Activated T-helper 17 cell treated with anti-CD3 and anti-CD28 coated beads, Interleukin-2, amount 50 U/mL, for 72 hours (primary cell): ENCODE results near the gene EMP1. TPM values are rescaled to one million over a fixed set of nuclear protein-coding genes. Genes with fewer than 3 reads are reported as not detected.

Source experiments
- ATAC-seq: fragments of 150-1000 bp; cut with Tn5 transposase; replicated peaks from 2 replicates; pipeline ENCODE4 v1.10.0; 2021; ENCODE audit warnings: mild to moderate bottlenecking, moderate library complexity
- H3K27ac Mint-ChIP-seq: one replicate; pipeline ENCODE4 v1.8.0; 2022; ENCODE audit warnings: mixed read lengths
- H3K27me3 Mint-ChIP-seq: one replicate; pipeline ENCODE4 v1.8.0; 2022; ENCODE audit warnings: mixed read lengths
- H3K36me3 Mint-ChIP-seq: one replicate; pipeline ENCODE4 v1.8.0; 2022; ENCODE audit warnings: low read depth, mild to moderate bottlenecking, mixed read lengths
- H3K4me1 Mint-ChIP-seq: one replicate; pipeline ENCODE4 v1.8.0; 2022; ENCODE audit warnings: mixed read lengths
- H3K4me3 Mint-ChIP-seq: one replicate; pipeline ENCODE4 v1.8.0; 2022; ENCODE audit warnings: mild to moderate bottlenecking, mixed read lengths
- H3K9me3 Mint-ChIP-seq: one replicate; pipeline ENCODE4 v1.8.0; 2022; ENCODE audit warnings: mixed read lengths
- total RNA-seq, 2 donors: library from RNA; stranded (reverse); gene quantifications; one replicate each; pipeline ENCODE4 v1.2.3, GENCODE V29; 2022

Gene EMP1
- total RNA-seq, 2 donors from 2014 or later: 36.7 to 60.2 TPM

DNA sequence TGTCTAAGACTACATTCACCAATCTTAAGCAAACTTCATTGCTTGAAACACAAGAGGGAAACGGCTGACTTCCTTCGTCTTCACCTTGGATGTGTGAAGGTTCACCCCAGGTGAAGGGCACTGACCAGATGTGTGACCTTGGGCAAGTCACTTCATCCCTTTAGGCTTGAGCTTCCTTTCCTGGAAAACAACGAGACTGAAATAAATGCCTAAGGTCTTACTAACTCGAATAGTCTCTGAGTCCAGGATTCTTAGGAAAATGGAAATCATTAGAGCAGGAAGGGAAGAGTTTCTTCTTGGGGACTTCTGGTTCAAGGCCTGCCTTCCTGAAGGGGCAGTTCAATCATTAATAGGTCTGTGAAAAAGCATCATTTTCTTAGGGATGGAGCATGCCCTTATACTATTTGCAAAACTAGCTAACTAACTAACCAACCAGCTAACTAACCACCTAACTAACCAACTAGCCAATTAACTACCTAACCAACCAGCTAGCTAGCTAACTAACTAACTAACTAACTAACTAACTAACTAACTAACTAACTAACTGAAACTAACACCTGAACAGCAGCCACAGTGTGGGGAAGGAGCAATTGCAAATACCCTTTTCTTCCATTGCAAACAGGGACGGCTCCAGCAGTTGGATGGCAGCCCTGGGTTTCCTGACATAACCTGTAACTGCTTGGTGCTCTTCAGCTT, 31.5 kb upstream of the EMP1 start:
- Mint-ChIP-seq H3K9me3 (no peaks in the 10 kb centered on the region), H3K4me3 (peak overlapping the region; percentile 23), H3K36me3 (no peaks in the 10 kb centered on the region), H3K27ac (no peak overlapping the region), H3K4me1 (peaks cover 6% of the 10 kb centered on the region), H3K27me3 (peaks cover 5% of the 10 kb centered on the region)
- ATAC-seq: no peak

GRCh38 chr12:13165617-13166041, 30.9 kb upstream of the EMP1 start:
- H3K27me3 Mint-ChIP-seq: peaks cover 6% of the 10 kb centered on the region
- ATAC-seq: peak; percentile 98
- H3K27ac Mint-ChIP-seq: peak overlapping the region; percentile 23
- H3K4me1 Mint-ChIP-seq: peaks cover 6% of the 10 kb centered on the region
- no peaks in the 10 kb centered on the region for H3K9me3 Mint-ChIP-seq
- peak overlapping the region; percentile 23 for H3K4me3 Mint-ChIP-seq
- H3K36me3 Mint-ChIP-seq: no peaks in the 10 kb centered on the region

GRCh38 chr12:13167226-13167625, 29.3 kb upstream of the EMP1 start:
- Mint-ChIP-seq H3K9me3 (no peaks in the 10 kb centered on the region), H3K36me3 (no peaks in the 10 kb centered on the region), H3K4me1 (peaks cover 6% of the 10 kb centered on the region), H3K4me3 (no peak overlapping the region), H3K27ac (no peak overlapping the region), H3K27me3 (peaks cover 12% of the 10 kb centered on the region)
- no peak for ATAC-seq

DNA sequence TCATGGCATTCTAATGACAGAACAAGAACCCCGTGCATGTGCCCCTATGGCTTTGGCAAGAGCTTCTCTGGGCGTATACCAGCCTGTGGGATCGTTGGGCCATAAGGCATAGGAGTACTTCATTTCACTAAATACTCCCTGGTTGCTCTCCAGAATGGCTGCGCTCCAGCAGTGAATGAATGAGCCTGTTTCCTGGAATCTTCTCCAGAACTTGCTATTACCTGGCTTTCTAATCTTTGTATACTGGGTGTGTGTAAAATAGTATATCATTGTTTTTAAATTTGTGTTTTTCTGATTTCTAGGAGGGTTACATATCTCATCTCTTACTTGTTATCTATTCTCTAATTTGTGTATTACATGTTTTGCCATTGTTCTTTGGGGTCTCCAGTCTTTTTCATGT, 28.6 kb upstream of the EMP1 start:
- Mint-ChIP-seq H3K27me3 (peaks cover 16% of the 10 kb centered on the region), H3K9me3 (no peaks in the 10 kb centered on the region), H3K36me3 (no peaks in the 10 kb centered on the region), H3K4me1 (peaks cover 11% of the 10 kb centered on the region), H3K27ac (no peak overlapping the region), H3K4me3 (no peak overlapping the region)
- ATAC-seq: no peak

- no peak overlapping the region for H3K27ac Mint-ChIP-seq
- H3K36me3 Mint-ChIP-seq: no peaks in the 10 kb centered on the region
- H3K27me3 Mint-ChIP-seq: peaks cover 16% of the 10 kb centered on the region
- H3K4me3 Mint-ChIP-seq: no peak overlapping the region
- peaks cover 22% of the 10 kb centered on the region for H3K4me1 Mint-ChIP-seq
- no peaks in the 10 kb centered on the region for H3K9me3 Mint-ChIP-seq
- ATAC-seq: no peak
Observed at GRCh38 chr12:13169272-13169671, 27.3 kb upstream of the EMP1 start.

DNA sequence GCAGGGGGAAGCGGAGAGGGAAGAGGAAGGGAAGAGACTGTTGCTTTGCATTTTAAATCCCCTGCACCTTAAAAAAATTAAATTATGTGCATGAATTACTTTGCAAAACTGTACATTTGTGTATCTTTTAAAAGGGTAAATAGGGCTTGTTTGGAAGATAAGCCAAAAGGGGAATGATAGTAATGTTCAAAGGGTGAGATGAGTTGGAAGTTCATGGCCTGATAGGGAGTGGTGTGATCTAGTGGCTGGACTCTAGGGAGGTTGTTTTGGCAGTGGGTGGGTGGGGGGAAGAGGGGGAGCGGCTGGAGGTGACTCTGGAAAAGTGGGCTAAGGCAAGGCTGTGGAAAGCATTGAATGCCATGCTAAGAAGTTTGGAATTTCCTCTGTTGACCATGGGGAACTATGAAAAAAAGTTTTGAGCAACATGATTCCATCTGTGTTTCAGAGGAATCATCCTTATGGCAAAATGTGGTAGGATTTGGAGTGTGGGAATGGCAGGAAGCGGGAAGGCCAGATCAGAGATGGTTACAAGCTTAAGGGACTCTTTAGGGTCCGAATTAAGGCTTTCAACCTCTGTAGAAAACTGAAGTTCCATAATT, 25.5 kb upstream of the EMP1 start:
- Mint-ChIP-seq H3K4me3 (no peak overlapping the region), H3K36me3 (no peaks in the 10 kb centered on the region), H3K4me1 (peaks cover 16% of the 10 kb centered on the region), H3K27me3 (peaks cover 20% of the 10 kb centered on the region), H3K9me3 (no peaks in the 10 kb centered on the region), H3K27ac (no peak overlapping the region)
- ATAC-seq: no peak

DNA sequence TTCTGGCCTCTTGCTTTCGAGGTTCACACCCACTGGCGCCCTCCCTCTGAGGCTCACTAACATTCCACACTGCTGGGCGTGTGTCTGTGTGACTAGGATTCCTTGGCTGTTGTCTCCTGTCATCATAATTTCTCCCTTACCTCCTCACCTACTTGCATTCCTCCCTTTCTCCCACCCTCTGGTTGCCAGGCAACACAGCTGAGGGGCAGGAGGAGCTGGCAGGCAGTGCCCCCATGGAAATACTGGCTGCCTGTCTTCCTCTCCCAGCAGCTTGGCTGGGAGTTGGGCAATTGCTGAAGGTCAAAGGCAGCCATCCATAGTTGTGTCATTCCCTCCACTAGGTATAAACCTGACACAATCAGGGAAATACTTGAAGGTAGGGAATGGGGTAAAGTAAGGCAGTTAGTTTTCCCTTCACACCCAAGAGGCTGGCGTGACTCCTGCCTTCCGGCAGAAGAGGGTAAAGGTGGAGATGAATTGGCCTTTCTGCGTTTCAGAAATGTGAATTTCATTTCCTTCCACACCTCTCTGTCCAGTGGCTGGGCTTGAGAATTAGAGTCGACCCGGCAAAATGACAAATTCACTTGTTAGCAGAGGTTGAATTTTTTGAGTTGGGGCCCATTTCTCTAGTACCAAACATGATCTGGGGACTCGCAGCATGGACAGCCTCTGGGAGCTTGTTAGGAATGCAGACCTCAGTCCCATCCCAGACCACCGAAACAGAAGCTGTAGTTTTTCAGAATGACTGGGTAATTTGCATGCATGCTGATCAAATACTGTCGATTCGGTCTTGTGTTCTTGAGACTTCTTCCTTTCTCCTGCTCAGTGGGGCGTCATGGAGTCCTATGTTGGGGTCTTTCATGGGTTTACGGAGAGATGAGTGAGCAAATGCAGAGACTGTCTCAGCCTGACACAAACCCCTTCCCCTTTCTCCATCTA, 24.3 kb upstream of the EMP1 start:
- Mint-ChIP-seq H3K9me3 (no peaks in the 10 kb centered on the region), H3K36me3 (no peaks in the 10 kb centered on the region), H3K4me1 (peaks cover 16% of the 10 kb centered on the region), H3K4me3 (no peak overlapping the region), H3K27me3 (peaks cover 20% of the 10 kb centered on the region), H3K27ac (no peak overlapping the region)
- no peak for ATAC-seq

- H3K4me3 Mint-ChIP-seq: peak overlapping the region; percentile 29
- peak; percentile 98 for ATAC-seq
- no peaks in the 10 kb centered on the region for H3K9me3 Mint-ChIP-seq
- H3K36me3 Mint-ChIP-seq: no peaks in the 10 kb centered on the region
- peaks cover 16% of the 10 kb centered on the region for H3K4me1 Mint-ChIP-seq
- H3K27me3 Mint-ChIP-seq: peaks cover 20% of the 10 kb centered on the region
- peak overlapping the region; percentile 79 for H3K27ac Mint-ChIP-seq
Observed at GRCh38 chr12:13173012-13173932, 23.3 kb upstream of the EMP1 start.

DNA sequence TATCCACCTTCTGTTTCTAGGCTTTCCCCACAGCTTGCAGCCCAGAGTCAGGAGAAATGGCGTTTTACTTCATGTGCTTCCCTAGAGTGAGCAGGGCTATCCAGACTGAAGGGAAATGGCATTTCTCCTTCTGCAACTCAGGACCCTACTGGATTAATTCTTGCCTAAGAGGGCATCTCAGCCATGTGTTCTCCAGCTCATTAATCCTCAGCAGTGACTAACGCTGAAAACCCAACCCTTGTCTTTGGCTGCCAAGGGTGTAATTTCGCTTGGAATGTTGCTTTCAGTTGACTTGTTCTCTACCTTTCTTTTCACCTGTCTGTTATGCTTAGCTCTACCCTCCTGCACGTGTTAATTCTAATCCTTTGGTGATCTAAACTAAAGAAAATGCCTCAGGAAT, 21.0 kb upstream of the EMP1 start:
- Mint-ChIP-seq H3K27me3 (peaks cover 15% of the 10 kb centered on the region), H3K9me3 (no peaks in the 10 kb centered on the region), H3K4me3 (no peak overlapping the region), H3K4me1 (peaks cover 29% of the 10 kb centered on the region), H3K36me3 (no peaks in the 10 kb centered on the region), H3K27ac (no peak overlapping the region)
- no peak for ATAC-seq

- Mint-ChIP-seq H3K4me1 (peaks cover 29% of the 10 kb centered on the region), H3K36me3 (no peaks in the 10 kb centered on the region), H3K9me3 (no peaks in the 10 kb centered on the region), H3K27me3 (peaks cover 8% of the 10 kb centered on the region), H3K27ac (no peak overlapping the region), H3K4me3 (no peak overlapping the region)
- no peak for ATAC-seq
Observed at GRCh38 chr12:13176256-13176655, 20.3 kb upstream of the EMP1 start.

DNA sequence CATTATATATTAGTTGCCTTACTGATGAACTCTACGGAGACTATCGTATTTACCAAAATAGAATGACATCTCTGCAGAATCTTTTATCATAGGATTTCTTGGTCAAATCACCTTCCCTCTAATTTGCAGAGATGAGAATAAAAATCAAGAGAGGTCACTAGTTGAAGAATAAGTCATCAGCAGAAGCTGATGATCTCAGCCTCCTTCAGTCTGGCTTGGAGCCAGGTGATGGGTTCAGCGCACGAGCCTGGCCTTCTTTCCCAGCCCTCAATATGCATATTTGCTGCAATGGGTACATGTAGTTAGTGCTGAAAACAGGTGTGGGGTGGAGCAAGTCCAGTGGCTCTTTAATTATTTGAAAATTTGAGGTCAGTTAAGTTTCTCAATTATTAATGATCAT, 19.2 kb upstream of the EMP1 start:
- Mint-ChIP-seq H3K36me3 (no peaks in the 10 kb centered on the region), H3K4me1 (peaks cover 29% of the 10 kb centered on the region), H3K27ac (no peak overlapping the region), H3K4me3 (no peak overlapping the region), H3K9me3 (no peaks in the 10 kb centered on the region), H3K27me3 (peaks cover 13% of the 10 kb centered on the region)
- no peak for ATAC-seq

GRCh38 chr12:13177906-13178305, 18.6 kb upstream of the EMP1 start:
- Mint-ChIP-seq H3K4me3 (no peak overlapping the region), H3K27me3 (peaks cover 9% of the 10 kb centered on the region), H3K4me1 (peaks cover 24% of the 10 kb centered on the region), H3K27ac (no peak overlapping the region), H3K36me3 (no peaks in the 10 kb centered on the region), H3K9me3 (no peaks in the 10 kb centered on the region)
- no peak for ATAC-seq

DNA sequence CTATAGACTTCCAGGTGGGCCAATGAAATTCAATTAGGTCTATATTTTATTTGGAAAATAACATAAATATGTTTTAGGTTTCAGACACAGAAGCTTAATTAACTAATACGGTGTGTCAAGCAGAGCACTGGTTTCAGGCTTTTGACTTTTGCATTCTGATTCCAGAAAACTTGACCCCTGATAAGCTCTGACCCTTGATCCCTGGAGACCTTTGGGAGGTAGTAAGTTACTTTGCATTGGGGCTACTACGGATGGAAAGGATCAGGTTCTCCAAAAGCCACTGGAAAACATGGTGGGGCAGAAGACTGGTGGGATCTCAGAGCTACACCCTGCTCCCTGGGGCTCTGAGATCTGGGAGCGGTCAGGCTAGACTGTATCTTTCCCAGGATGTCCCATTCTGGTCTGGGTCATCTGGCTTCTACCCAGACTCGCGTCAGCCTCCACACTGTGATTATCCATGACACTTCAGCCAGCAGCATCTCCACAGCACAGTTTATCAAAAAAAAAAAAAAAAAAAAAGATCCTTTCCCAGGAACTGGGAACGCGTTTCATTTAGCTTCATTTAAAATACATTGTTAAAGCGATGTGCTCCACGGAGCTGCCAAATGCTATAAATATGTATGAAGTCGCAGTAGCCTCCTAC, 17.8 kb upstream of the EMP1 start:
- H3K9me3 Mint-ChIP-seq: no peaks in the 10 kb centered on the region
- H3K4me3 Mint-ChIP-seq: peak overlapping the region; percentile 68
- H3K4me1 Mint-ChIP-seq: peaks cover 16% of the 10 kb centered on the region
- H3K27ac Mint-ChIP-seq: peak overlapping the region; percentile 69
- peaks cover 9% of the 10 kb centered on the region for H3K27me3 Mint-ChIP-seq
- no peak for ATAC-seq
- H3K36me3 Mint-ChIP-seq: no peaks in the 10 kb centered on the region
